Aorta (tissue), 5 donors: ENCODE results near the gene AKNA. TPM values are rescaled to one million over a fixed set of nuclear protein-coding genes. Genes with fewer than 3 reads are reported as not detected.

Source experiments
- ATAC-seq: fragments of 200-7000 bp; cut with Tn5 transposase; one replicate; pipeline ENCODE4 v1.9.1; 2022; ENCODE audit warnings: moderate library complexity; ENCODE audit not compliant: low FRiP score
- DNase-seq, 2 donors: peaks; one replicate each; pipeline ENCODE4 v3.0.0-alpha.2; 2020
- H3K27ac ChIP-seq, 2 donors: one replicate each; pipeline ENCODE4 v1.5.1; 2013; ENCODE audit warnings: low read length in 2 of 2, mild to moderate bottlenecking in 2 of 2, moderate library complexity in 2 of 2, control low read depth in 1 of 2, inconsistent platforms in 1 of 2, low read depth in 1 of 2
- H3K27me3 ChIP-seq, 2 donors: one replicate each; pipeline ENCODE4 v1.6.1; 2013; ENCODE audit warnings: control low read depth in 1 of 2, low read length in 1 of 2, mild to moderate bottlenecking in 1 of 2, moderate library complexity in 1 of 2; ENCODE audit not compliant: insufficient read depth in 2 of 2, control insufficient read depth in 1 of 2
- H3K36me3 ChIP-seq, 2 donors: one replicate each; pipeline ENCODE4 v1.6.1; 2013; ENCODE audit warnings: control low read depth in 1 of 2, low read length in 1 of 2, mild to moderate bottlenecking in 1 of 2; ENCODE audit not compliant: insufficient read depth in 2 of 2, control insufficient read depth in 1 of 2
- H3K4me1 ChIP-seq, 2 donors: one replicate each; pipeline ENCODE4 v1.6.1; 2013; ENCODE audit warnings: low read length in 2 of 2, control low read depth in 1 of 2, mild to moderate bottlenecking in 1 of 2, moderate library complexity in 1 of 2; ENCODE audit not compliant: insufficient read depth in 2 of 2, control insufficient read depth in 1 of 2
- H3K4me3 ChIP-seq, 2 donors: one replicate each; pipeline ENCODE4 v1.5.1; 2013; ENCODE audit warnings: low read length in 2 of 2, control low read depth in 1 of 2, mild to moderate bottlenecking in 1 of 2
- H3K9me3 ChIP-seq: one replicate; pipeline ENCODE4 v1.6.1; 2013; ENCODE audit warnings: mild to moderate bottlenecking, low read length; ENCODE audit not compliant: control insufficient read depth
- WGBS, 2 donors: extraction: QIAGEN DNeasy Blood & Tissue Kit; methylation state at CpG; one replicate each; pipeline ENCODE4 v1.1.7; 2013; 5-methylcytosine and 5-hydroxymethylcytosine counted together
- intact Hi-C, 2 donors: fragments of 100-400 bp; cut with DNase I; formaldehyde crosslinking; loops; one replicate each; pipeline versions ENCODE4 v1.14.2 to v1.15.0; 2022
- polyA plus RNA-seq, 2 donors: library from polyadenylated mRNA; stranded (reverse); fragments of 200-250 nt; gene quantifications; one replicate each; pipeline ENCODE4 v1.2.3, GENCODE V29; 2013
- total RNA-seq, 2 donors: library from RNA; stranded (reverse); fragmentation: NEBNext Ultra II Directional; extraction: Animal tissue kit (Norgen Biotek cat#: 25700); gene quantifications; one replicate each; pipeline ENCODE4 v1.2.1, GENCODE V29; 2021
- donor health status: healthy with polysubstance abuse.
- donor health status: Bipolar disorder and iron deficiency.
- donor health status: DM: no; HTN: no; CAD: no.
- donor health status: DM: no; HTN: no; CAD: no.
- donor health status: DM: yes; HTN: yes; CAD: no.

AKNA gene
- total and polyA plus RNA-seq, 4 donors, result 11.9 to 56.0 (median 32.0) TPM

DNA sequence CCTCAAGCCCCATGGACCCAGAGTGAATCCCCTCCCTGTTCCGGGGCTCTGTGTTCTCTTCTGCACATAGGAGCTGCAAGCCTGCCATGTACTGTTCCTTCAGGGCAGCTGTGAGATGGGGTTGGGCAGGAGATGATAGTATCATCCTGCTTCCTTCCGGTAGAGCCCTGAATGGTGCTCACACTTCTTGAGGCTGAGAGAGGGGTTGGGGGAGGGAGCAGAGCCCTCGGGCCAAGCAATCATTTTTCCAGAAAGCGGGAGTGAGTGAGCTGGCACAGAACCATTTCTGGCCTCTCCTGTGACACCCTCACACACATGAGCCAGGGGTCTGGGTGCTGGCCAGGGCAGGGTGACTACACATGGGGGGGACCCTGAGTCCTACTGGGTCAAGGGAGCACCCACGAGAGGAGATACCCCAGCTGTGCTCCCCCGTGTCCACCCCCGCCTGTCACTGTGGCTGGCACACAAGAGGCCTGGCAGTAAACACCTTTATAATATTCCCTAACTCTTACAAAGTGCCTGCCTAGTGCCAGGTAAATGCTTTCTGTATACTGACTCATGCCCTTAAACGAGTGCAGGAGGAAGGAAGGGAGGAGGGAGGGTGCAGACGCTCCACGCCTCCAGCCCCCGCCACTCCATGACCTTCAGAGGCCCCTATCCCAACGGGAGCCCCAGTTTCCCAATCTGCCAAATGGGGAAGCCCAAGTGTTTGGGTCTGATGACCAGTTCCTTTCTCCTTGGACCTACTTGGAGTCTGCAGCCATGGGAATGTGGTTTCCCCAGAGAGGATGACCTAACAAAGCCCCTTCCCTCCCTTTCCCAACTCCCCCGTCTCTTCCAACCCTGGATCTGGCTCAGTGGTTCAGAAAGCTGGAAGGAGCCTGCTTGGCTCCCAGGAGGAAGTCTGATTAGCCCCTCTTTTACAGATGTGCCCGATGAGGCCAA is 15.5 kb downstream of the AKNA start:
- no peak overlapping the region for H3K27ac ChIP-seq
- ATAC-seq (peak; percentile 40), DNase-seq (peak in 1 of 2 donors; percentile 77)
- no peak overlapping the region for H3K4me3 ChIP-seq
- 12 to 21% methylated on average over 14 of the region's 14 CpGs for WGBS, 2 donors
- H3K27me3 ChIP-seq, result no peaks in the 10 kb centered on the region
- intact Hi-C loops, result no loop called here
- H3K4me1 ChIP-seq, result no peaks in the 10 kb centered on the region
- no peaks in the 10 kb centered on the region for H3K9me3 ChIP-seq
- H3K36me3 ChIP-seq, result peaks cover 0 to 2% of the 10 kb centered on the region in 2 donors

DNA sequence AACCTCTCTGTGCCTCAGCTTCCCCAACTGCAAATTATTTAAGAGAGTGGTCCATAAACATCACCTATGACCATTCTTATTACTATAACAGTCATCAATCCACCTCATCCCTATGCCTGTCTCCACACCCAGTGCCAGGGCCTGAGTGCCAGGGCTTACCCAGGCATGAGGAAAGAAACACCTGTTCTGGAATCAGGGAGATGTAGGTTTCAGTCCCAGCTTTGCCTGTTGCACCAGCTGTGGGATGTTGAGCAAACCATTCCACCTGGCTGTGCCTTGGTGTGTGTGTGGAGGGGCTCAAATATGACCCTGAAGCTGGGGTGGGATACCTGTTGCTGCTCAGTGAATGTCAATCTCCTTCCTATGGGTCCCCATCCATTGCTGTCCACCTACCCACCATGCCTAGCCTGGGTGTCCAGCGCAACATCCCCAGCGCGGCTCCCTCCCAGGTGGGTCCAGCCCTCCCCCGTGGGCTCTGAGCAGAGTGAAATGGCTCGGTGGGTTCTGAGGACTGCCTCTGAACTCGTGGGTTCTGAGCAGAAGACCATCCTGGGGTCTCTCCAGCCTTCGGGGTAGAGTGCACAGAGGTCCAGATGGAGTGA is 16.3 kb downstream of the AKNA start:
- no peak for ATAC-seq
- intact Hi-C loops, result no loop called here
- Histone ChIP-seq H3K36me3 (peaks cover 0 to 2% of the 10 kb centered on the region in 2 donors), H3K4me3 (no peak overlapping the region), H3K27me3 (no peaks in the 10 kb centered on the region), H3K9me3 (no peaks in the 10 kb centered on the region), H3K27ac (no peak overlapping the region), H3K4me1 (no peaks in the 10 kb centered on the region)
- DNase-seq, result peak in 1 of 2 donors; percentile 64
- 78 to 84% methylated on average over 7 of the region's 7 CpGs for WGBS, 2 donors

DNA sequence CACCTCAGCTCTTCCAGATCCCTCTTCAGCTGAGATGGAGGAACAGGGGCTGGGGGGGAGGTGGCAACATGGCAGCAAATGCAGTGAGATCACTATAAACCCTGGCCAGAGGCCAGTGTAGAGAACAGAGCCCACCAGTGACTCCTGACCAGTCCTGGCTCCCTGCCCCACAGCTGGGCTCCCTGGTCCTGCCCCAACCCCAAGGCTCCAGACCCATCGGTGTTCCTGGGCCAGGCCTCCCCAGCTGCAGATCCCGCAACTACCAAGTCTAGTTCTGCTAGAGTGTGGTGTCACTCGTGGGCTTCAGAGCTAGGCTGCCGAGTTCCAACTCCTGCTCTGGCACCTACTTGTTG is 16.8 kb downstream of the AKNA start:
- ATAC-seq (no peak), DNase-seq (peak in 1 of 2 donors; percentile 67)
- no peaks in the 10 kb centered on the region for H3K9me3 ChIP-seq
- no peak overlapping the region for H3K27ac ChIP-seq
- H3K36me3 ChIP-seq, result peaks cover 0 to 2% of the 10 kb centered on the region in 2 donors
- intact Hi-C loops, result no loop called here
- H3K4me3 ChIP-seq, result no peak overlapping the region
- no peaks in the 10 kb centered on the region for H3K27me3 ChIP-seq
- WGBS, 2 donors, result 43 to 44% methylated on average over 4 of the region's 4 CpGs
- H3K4me1 ChIP-seq, result peaks cover 0 to 2% of the 10 kb centered on the region in 2 donors

DNA sequence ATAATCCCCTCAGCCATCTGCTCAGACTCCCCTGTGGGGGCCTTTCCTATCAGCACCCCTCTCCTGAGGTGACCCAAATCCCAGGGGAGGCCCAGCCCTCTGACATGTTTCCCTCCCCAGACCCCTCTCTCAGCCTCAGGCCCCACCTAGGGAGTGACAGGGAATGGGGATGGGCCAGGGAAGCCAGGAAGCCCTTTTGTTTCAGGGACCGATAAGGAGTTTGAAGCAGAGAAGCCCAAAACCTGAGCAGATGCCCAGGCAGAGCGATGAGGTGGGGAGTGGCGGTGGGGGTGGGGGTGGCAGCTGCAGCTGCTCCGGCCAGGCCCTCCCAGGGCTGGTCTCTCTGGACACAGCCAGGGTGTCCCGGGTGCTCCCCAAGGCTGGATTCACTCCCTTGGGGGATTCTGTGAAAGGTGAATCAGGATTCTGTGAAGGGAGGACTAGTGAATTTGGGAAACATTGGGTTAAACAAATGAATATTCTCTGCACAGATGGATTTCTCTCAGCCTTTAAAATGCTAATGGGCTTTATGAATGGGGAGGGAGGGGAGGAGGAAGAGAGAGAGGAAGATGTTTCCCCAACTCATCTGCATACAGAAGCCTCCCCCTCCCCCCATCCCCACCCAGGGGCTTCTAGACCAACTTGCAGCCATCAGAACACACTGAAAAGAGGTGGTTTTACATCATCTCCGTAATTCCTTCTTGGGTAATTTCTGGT is 17.4 kb downstream of the AKNA start:
- H3K4me1 ChIP-seq, result peaks cover 0 to 2% of the 10 kb centered on the region in 2 donors
- H3K36me3 ChIP-seq, result peaks cover 0 to 2% of the 10 kb centered on the region in 2 donors
- no peak for ATAC-seq
- H3K27ac ChIP-seq, result no peak overlapping the region
- 58 to 63% methylated on average over 6 of the region's 6 CpGs for WGBS, 2 donors
- intact Hi-C loops, result no loop called here
- DNase-seq, result peak in 1 of 2 donors; percentile 64
- no peaks in the 10 kb centered on the region for H3K27me3 ChIP-seq
- no peaks in the 10 kb centered on the region for H3K9me3 ChIP-seq
- H3K4me3 ChIP-seq, result no peak overlapping the region

DNA sequence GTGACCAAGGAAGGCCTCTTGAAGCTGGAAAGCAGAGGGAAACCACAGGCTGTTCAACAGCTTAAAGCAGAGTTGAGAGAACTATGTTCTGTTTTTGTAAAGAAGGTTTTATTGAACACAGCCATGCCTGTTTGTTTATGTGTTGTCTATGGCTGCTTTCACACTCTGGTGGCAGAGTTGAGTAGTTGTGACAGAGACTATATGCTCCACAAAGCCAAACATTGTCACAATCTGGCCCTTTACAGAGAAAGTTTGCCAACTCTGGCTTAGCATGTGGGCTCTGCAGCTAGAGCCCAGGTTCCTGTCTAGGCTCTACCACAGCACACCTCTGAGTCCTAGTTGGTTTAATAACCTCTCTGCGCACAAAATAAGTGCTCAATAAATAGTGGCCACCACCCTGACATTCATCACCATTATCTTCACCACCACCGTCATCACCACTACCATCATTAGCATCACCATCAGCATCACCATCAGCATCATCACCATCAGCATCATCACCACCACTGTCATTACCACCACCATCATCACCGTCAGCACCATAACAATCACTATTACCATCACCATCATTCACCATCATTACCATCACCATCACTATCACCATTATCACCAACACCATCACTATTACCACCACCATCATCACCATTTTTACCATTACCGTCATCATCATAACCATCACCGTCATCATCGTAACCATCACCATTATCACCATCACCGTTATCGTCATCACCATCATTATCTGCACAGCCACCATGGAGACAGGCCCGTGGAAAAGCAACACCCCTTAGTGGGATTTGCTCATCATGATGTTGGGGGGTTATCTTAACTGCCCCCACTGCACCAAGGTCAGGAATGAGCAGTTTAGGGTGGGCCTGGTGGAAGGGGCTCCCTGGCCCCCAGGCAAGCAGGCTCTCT is 18.3 kb downstream of the AKNA start:
- no peak overlapping the region for H3K27ac ChIP-seq
- intact Hi-C loops, result no loop called here
- H3K4me3 ChIP-seq, result no peak overlapping the region
- ATAC-seq (no peak), DNase-seq (peak in 1 of 2 donors; percentile 23)
- H3K4me1 ChIP-seq, result peaks cover 0 to 2% of the 10 kb centered on the region in 2 donors
- H3K36me3 ChIP-seq, result peaks cover 0 to 4% of the 10 kb centered on the region in 2 donors
- no peaks in the 10 kb centered on the region for H3K9me3 ChIP-seq
- WGBS, 2 donors, result 94 to 96% methylated on average over 9 of the region's 9 CpGs
- H3K27me3 ChIP-seq, result no peaks in the 10 kb centered on the region

DNA sequence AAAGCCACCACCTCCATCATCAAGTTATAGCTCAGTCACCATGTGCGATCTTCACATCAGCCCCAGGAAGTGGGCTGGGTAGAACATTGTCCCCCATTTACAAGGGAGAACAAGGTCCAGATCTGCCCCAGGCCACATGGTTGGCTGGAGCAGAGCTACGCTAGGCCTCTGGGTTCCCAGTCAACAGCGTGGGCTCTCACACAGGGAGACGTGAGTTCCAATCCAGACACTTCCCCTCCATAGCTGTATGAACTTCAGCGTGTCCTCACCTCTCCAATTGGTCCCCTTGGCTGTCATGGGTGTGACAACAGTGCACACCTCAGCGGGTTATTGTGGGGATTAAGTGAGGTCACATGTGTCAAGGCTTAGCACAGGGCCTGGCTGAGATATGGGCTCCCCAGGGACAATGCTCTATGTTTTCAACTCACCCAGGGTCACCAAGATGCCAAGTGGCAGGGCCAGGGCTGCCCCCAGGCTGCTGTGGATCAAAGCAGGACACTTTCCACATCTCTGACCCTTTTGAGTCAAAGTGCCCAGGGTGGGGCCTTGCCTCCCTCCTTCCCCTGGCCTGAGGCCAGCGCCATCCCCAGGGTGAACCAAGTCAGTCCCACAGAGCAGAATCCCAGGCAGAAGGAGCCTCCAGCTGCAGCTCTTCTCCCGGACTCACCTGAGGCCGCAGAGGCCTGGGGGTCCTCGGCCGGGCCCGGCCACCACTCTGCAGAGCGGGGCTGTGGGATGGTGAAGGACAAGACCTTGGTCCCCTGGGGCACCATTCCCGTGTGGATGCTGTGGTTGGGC is 19.8 kb downstream of the AKNA start:
- intact Hi-C loops, result no loop called here
- Histone ChIP-seq H3K36me3 (peaks cover 0 to 5% of the 10 kb centered on the region in 2 donors), H3K27me3 (no peaks in the 10 kb centered on the region), H3K9me3 (no peaks in the 10 kb centered on the region), H3K4me1 (peaks cover 0 to 2% of the 10 kb centered on the region in 2 donors), H3K27ac (peak overlapping the region in 1 of 2 donors; percentile 9), H3K4me3 (no peak overlapping the region)
- WGBS, 2 donors, result 84 to 87% methylated on average over 14 of the region's 14 CpGs
- DNase-seq (peak in 1 of 2 donors; percentile 71), ATAC-seq (no peak)

DNA sequence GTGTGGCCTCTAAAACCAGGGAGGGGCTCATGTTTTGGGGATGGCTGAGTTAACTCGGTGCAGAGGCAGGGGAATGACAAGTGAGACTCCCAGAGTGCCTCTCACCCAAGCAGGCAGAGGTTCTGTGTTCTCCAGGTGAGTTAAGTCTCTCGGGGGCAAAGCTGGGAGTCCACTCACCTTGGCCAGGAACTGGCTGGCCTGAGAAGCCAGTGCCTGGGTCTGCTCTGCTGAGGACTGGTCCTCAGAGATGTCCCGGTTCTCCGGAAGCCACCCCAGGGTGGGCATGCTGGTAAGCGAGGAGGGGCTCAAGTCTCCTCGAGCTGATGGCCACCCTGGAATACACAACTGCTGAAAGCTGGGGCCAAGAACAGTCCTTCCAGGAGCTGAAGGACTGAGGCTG is 20.4 kb downstream of the AKNA start:
- H3K36me3 ChIP-seq, result peaks cover 0 to 5% of the 10 kb centered on the region in 2 donors
- no peak for ATAC-seq
- H3K27me3 ChIP-seq, result no peaks in the 10 kb centered on the region
- no peak overlapping the region for H3K4me3 ChIP-seq
- WGBS, 2 donors, result 88 to 89% methylated on average over 6 of the region's 6 CpGs
- peak overlapping the region in 1 of 2 donors; percentile 32 for H3K27ac ChIP-seq
- H3K9me3 ChIP-seq, result no peaks in the 10 kb centered on the region
- intact Hi-C loops, result no loop called here
- peaks cover 0 to 2% of the 10 kb centered on the region in 2 donors for H3K4me1 ChIP-seq
- DNase-seq, result peak in 1 of 2 donors; percentile 65
